Prostate gland (tissue), 2 donors: ENCODE results near the gene SMG6. TPM values are rescaled to one million over a fixed set of nuclear protein-coding genes. Genes with fewer than 3 reads are reported as not detected.

Experiments
- DNase-seq: peaks from one replicate; pipeline ENCODE4 v3.0.0-alpha.2; 2019; ENCODE audit warnings: low spot score
- H3K27ac ChIP-seq, 2 donors: fragments of 200-600 bp; sonication (generic); 2 replicates each; pipeline ENCODE4 v1.5.1; 2017 to 2019
- H3K27me3 ChIP-seq: fragments of 200-600 bp; sonication (generic); replicated peaks from 2 replicates; pipeline ENCODE4 v1.5.1; 2019; ENCODE audit not compliant: insufficient read depth
- H3K36me3 ChIP-seq, 2 donors: fragments of 200-600 bp; sonication (generic); 1 replicate in 1 of 2; 2 replicates in 1 of 2; pipeline versions ENCODE4 v1.5.1 to v1.8.1; 2017 to 2019
- H3K4me1 ChIP-seq: fragments of 200-600 bp; sonication (generic); replicated peaks from 2 replicates; pipeline ENCODE4 v1.5.1; 2019
- H3K4me3 ChIP-seq, 2 donors: fragments of 200-600 bp; sonication (generic); 2 replicates each; pipeline ENCODE4 v1.5.1; 2017 to 2019
- H3K9me3 ChIP-seq: fragments of 200-600 bp; sonication (generic); 2 replicates; pipeline ENCODE4 v1.5.1; 2017
- POLR2A ChIP-seq: fragments of 450-650 bp; IDR thresholded peaks from one replicate; pipeline ENCODE4 v1.6.1; 2016; ENCODE audit warnings: antibody characterized with exemption, mild to moderate bottlenecking
- POLR2AphosphoS5 ChIP-seq: sonication (generic); formaldehyde crosslinking; IDR thresholded peaks from one replicate; pipeline ENCODE4 v1.6.1; 2017; ENCODE audit warnings: antibody characterized with exemption
- WGBS: methylation state at CpG from one replicate; pipeline ENCODE4 v1.1.5; 2018; 5-methylcytosine and 5-hydroxymethylcytosine counted together
- intact Hi-C: fragments of 100-400 bp; cut with DNase I; formaldehyde crosslinking; loops from one replicate; pipeline ENCODE4 v1.14.2; 2022
- total RNA-seq, 2 donors: library from RNA; depleted of rRNA; stranded (reverse); fragments of >200 nt; gene quantifications; one replicate each; pipeline ENCODE4 v1.1.0, GENCODE V29; 2016
- TF ChIP-seq, protein P1 (sequence below), 4 experiments: fragments of 200-600 bp in 2 of 4; fragments of 450-650 bp in 2 of 4; sonication (generic) in 2 of 4; IDR thresholded peaks; 1 replicate in 3 of 4; 2 replicates in 1 of 4; pipeline ENCODE4 v1.5.1; 2016 to 2019; ENCODE audit warnings: antibody characterized with exemption in 4 of 4, mild to moderate bottlenecking in 2 of 4, moderate library complexity in 2 of 4

SMG6 gene
- total RNA-seq, 2 donors from 2014 or later, result 23.8 to 56.0 TPM

DNA sequence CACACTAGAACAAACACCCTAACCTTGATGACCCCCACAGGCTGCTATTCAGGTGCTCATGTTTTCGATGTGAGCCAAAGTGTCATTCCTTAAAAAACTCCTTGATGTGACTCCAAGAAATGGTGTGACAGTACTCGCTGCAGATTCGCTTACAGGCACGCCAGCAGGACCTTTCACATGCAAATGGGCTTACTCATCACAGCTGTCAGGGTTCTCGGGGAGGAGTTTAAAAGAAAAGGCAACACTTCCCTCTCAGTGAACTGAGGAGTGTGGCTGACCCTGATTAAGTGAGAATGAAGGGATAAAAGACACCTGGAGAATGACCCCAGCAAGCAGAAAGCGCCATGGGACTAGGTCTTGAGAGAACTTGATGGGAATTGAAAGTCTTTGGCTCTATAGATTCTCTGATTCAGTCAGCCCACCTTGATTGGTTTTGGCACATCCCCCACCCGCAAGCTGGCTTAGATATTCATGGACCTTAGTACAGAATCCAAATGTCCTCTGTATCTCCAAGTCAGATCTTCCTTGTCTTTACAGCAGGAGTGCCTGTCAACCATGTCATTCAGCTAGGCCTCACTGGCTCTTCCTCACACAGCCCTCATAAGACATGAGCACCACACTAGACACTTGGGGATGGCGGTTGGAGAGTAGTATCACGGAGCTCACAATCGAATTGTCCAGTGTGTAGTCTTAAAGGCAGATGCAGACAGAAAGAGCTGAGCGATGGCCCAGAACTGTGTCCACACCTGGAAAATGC, 166.1 kb downstream of the SMG6 start:
- intact Hi-C loops, result no loop called here
- peak overlapping the region in 1 of 2 donors; percentile 16 for H3K27ac ChIP-seq
- H3K4me1 ChIP-seq, result no peaks in the 10 kb centered on the region
- peak; percentile 20 for DNase-seq
- H3K9me3 ChIP-seq, result no peaks in the 10 kb centered on the region
- 58% methylated on average over 11 of the region's 11 CpGs for WGBS
- no peak for TF ChIP-seq POLR2A
- TF ChIP-seq, protein P1, sequence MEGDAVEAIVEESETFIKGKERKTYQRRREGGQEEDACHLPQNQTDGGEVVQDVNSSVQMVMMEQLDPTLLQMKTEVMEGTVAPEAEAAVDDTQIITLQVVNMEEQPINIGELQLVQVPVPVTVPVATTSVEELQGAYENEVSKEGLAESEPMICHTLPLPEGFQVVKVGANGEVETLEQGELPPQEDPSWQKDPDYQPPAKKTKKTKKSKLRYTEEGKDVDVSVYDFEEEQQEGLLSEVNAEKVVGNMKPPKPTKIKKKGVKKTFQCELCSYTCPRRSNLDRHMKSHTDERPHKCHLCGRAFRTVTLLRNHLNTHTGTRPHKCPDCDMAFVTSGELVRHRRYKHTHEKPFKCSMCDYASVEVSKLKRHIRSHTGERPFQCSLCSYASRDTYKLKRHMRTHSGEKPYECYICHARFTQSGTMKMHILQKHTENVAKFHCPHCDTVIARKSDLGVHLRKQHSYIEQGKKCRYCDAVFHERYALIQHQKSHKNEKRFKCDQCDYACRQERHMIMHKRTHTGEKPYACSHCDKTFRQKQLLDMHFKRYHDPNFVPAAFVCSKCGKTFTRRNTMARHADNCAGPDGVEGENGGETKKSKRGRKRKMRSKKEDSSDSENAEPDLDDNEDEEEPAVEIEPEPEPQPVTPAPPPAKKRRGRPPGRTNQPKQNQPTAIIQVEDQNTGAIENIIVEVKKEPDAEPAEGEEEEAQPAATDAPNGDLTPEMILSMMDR (IDR thresholded peaks at IDR 0.05), result no peak
- no peak for TF ChIP-seq POLR2AphosphoS5
- no peaks in the 10 kb centered on the region for H3K27me3 ChIP-seq
- no peak overlapping the region for H3K4me3 ChIP-seq
- H3K36me3 ChIP-seq, result no peaks in the 10 kb centered on the region

DNA sequence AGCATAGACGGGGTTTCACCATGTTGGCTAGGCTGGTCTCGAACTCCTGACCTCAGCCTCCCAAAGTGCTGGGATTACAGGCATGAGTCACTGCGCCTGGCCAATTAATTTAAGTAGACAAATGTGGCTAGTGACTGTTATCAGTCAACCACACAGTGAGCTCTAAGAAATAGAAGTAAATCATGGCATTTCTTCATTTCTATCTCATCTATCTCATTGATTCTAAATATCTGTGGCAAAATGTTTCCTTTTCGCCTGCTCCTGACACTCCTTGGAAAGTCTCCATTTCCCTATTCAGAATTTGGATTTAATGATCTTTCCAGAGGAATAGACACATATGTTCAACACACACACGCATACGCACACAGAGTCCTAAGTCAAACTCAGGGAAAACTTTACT, 167.3 kb downstream of the SMG6 start:
- Histone ChIP-seq H3K4me1 (no peaks in the 10 kb centered on the region), H3K27me3 (no peaks in the 10 kb centered on the region), H3K36me3 (no peaks in the 10 kb centered on the region), H3K9me3 (no peaks in the 10 kb centered on the region), H3K27ac (no peak overlapping the region), H3K4me3 (no peak overlapping the region)
- WGBS, result 87% methylated on average over 6 of the region's 6 CpGs
- intact Hi-C loops, result no loop called here
- TF ChIP-seq POLR2A (no peak), POLR2AphosphoS5 (no peak)
- TF ChIP-seq, protein P1 (IDR thresholded peaks at IDR 0.05), result no peak
- DNase-seq, result no peak

DNA sequence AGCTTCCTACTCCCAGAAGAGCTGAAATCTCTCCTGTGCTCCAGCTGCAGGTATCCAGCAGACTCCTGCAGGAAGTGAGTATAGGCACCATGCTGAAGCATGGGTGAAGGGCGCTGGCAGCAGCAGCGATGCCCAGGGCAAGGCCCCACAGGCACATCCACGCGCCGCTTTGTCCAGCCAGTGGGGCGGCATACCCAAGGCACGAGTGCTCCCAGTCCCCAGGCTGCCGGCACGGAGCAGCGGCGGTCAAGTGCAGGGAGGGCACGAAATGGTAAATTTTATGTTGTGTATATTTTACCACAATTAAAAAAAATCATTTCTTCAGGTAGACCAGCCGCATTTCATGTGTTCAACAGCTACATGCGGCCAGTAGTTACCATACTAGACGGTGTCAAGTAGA, 175.6 kb downstream of the SMG6 start:
- peaks cover 10% of the 10 kb centered on the region for H3K4me1 ChIP-seq
- intact Hi-C loops, result no loop called here
- no peak for TF ChIP-seq POLR2A
- no peak for TF ChIP-seq POLR2AphosphoS5
- TF ChIP-seq, protein P1 (IDR thresholded peaks at IDR 0.05), result no peak
- WGBS, result 95% methylated on average over 15 of the region's 15 CpGs
- no peaks in the 10 kb centered on the region for H3K36me3 ChIP-seq
- no peaks in the 10 kb centered on the region for H3K27me3 ChIP-seq
- no peak overlapping the region for H3K4me3 ChIP-seq
- no peak for DNase-seq
- H3K9me3 ChIP-seq, result no peaks in the 10 kb centered on the region
- H3K27ac ChIP-seq, result no peak overlapping the region

DNA sequence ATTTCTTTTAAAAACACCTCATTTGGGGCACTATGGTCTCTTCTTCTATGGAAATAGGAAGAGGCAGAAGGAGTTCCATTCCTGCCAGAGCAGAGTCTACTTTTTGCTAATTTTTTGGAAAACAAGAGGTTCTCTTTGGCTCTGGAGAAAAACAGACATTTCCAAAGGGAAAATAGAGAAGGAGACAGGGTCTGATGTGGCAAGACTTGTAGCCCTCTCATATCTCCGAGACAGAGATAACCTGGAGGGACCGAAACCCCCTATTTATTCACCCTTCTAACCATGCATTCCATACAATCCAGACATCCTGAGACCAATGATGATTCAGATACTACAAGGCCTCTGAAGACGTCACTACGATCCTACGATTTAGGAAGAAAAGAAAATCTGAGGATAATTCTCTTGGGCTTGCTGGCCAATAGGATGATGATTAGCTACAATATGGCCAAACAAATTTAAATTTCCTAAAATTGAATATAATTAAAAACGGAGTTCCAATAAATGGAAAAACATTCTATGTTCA, 178.5 kb downstream of the SMG6 start:
- Histone ChIP-seq H3K4me3 (no peak overlapping the region), H3K4me1 (peaks cover 13% of the 10 kb centered on the region), H3K27me3 (no peaks in the 10 kb centered on the region), H3K36me3 (no peaks in the 10 kb centered on the region), H3K9me3 (no peaks in the 10 kb centered on the region), H3K27ac (no peak overlapping the region)
- WGBS, result 98% methylated on average over 6 of the region's 6 CpGs
- no peak for DNase-seq
- TF ChIP-seq POLR2A (no peak), POLR2AphosphoS5 (no peak)
- intact Hi-C loops, result no loop called here

DNA sequence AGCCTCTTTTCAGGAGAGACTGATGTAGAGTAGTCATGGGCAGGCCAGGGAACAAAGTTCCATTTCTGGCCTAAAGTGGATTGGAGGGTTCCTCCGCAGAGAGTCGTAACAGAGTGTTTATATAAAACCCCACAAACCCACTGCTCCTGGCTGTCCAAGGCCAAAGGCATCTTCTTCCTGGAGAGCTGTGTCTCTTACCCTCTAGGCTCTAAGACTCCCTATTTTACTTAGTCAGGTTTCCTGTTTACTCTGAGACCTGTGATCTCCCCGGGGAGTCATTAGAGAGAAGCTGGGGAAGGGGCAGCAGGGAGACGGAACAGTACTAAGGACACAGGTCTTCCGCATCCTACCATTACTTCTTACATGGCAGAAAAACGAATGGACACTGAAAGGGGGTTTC, 179.2 kb downstream of the SMG6 start:
- DNase-seq, result no peak
- H3K9me3 ChIP-seq, result no peaks in the 10 kb centered on the region
- no peaks in the 10 kb centered on the region for H3K36me3 ChIP-seq
- TF ChIP-seq POLR2AphosphoS5 (no peak), POLR2A (no peak)
- TF ChIP-seq, protein P1 (IDR thresholded peaks at IDR 0.05), result no peak
- no peaks in the 10 kb centered on the region for H3K27me3 ChIP-seq
- WGBS, result 61% methylated on average over 6 of the region's 6 CpGs
- H3K4me1 ChIP-seq, result peaks cover 13% of the 10 kb centered on the region
- H3K27ac ChIP-seq, result peak overlapping the region; percentile 68 to 75
- H3K4me3 ChIP-seq, result no peak overlapping the region
- intact Hi-C loops, result loop anchor here (5.0 kb wide), 1 partner anchor 88 kb away; no protein-coding TSS in a partner anchor
